HG03159 (cell line): ENCODE results near the gene GPR132.
"Not testable (repeated sequence)": the region's sequence is repeated elsewhere in the genome, so short reads cannot be mapped to it uniquely, and the experiment has no call there.

Experiments
- ATAC-seq: cut with Tn5 transposase; IDR thresholded peaks from one replicate; pipeline ENCODE4 v1.9.1; 2021; ENCODE audit warnings: mild to moderate bottlenecking, moderate library complexity; ENCODE audit not compliant: unreplicated experiment

The GPR132 gene, protein sequence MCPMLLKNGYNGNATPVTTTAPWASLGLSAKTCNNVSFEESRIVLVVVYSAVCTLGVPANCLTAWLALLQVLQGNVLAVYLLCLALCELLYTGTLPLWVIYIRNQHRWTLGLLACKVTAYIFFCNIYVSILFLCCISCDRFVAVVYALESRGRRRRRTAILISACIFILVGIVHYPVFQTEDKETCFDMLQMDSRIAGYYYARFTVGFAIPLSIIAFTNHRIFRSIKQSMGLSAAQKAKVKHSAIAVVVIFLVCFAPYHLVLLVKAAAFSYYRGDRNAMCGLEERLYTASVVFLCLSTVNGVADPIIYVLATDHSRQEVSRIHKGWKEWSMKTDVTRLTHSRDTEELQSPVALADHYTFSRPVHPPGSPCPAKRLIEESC

DNA sequence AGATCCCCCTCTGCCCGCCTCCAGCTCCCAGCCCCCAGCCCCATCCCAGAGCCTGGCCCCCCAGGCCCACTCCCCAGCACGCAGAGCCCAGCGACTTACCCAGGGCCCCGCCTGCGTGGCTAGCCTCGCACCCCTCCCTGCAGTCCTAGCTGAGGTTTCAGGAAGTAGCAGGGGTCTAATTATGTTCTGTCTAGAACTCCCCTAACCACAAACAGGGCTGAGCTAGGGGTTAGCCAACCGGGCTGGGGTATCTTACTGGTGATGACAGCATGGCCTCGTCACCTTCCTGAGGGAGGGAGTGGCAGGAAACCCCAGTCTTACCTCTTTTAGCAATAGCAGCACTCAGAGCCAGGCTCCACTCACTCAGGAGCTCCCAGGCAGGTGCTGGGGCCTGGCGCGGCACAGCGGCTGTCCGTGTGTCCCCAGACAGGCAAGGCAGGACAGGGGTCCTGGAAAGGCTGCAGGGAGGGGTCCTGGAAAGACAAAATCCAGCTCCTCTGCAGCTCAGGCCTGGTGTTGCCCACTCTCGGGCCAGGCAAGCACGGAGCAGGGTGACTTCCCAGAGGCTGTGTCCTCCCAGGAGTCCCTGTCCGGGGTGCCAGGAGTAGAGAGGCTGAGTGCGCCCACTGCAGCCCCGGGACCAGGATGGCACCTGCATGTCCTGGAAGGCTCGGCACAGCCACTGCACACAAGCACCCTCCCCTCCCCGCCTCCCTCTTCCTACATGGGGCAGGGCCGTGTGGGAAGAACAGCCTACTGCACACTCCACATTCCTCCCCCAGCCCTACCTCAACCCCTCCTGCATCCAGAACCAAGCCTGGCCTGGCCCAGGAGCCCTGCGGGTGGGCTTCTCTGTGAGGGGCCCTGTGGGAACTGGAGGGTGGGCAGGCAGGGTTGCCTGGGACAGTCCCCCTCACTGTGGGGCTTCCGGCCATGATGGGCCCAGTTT is at the start of gene GPR132:
GPR132 (minus strand) TSS at position 151 of the 949 bp plus-strand sequence. CDS start 10,010 bp downstream, outside the sequence.
- peak; percentile 62 for ATAC-seq

DNA sequence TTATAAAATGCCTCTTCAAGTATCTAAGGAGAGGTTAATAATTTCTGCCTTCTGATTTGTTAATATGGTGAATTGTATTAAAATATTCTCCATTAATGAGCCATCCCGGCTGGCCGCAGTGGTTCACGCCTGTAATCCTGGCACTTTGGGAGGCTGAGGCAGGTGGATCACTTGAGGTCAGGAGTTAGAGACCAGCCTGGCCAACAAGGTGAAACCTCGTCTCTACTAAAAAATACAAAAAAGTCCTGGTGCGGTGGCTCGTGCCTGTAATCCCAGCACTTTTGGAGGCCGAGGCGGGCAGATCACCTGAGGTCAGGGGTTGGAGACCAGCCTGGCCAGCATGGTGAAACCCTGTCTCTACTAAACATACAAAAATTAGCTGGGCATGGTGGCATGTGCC is 44.0 kb upstream of the GPR132 start:
- not testable (repeated sequence) for ATAC-seq

DNA sequence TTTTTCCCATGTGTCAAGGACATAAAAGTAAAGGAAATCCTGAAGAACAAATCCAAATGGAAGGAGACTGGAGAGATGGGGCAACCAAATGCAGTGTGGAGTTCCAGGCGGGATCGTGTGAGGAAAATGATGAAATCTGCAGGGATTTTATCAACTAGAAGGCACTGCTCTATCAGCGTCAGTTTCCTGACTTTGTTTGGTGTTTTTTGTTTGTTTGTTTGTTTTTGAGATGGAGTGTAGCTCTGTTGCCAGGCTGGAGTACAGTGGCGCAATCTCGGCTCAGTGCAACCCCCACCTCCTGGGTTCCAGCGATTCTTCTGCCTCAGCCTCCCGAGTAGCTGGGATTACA is 43.3 kb upstream of the GPR132 start:
- ATAC-seq = no peak

DNA sequence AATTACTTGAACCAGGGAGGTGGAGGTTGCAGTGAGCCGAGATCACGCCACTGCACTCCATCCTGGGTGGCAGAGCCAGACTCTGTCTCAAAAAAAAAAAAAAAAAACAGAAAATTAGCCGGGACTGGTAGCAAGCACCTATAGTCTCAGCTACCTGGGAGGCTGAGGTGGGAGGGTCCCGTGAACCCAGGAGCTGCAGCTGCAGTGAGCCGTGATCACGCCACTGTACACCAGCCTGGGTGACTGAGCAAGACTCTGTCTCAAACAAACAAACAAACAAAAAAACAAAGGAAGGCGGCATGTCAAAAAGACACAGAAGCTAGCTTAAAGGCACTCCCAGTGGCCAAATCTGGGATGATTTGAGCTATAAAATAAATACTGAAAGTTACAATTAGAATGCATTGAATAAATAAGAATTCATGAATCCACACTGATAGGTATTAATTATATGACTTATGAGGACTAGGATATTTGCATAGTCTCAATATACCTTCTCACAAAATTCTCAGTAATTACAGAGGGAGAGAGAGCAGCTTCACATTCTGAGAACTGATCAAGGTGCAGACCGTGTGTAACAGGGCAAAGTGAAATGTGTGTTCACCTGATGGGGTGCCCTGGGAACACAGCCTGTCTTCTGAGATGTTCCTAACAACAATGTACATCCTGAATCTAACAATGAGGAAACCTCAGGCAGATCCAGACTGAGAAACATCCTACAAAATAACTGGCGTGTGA is 42.7 kb upstream of the GPR132 start:
- ATAC-seq = no peak

DNA sequence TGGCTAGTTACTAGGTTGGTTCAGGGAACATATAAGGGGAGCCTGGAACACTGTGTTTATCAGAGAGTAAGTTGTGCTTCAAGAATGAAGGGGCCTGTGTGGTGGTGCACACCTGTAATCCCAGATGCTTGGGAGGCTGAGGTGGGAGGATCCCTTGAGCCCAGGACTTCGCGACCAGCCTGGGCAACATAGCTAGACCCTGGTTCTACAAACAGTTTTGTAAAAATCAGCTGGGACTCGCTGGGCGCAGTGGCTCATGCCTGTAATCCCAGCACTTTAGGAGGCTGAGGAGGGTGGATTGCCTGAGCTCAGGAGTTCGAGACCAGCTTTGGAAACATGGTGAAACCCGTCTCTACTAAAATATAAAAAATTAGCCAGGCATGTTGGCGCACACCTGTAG is 42.1 kb upstream of the GPR132 start:
- no peak for ATAC-seq

DNA sequence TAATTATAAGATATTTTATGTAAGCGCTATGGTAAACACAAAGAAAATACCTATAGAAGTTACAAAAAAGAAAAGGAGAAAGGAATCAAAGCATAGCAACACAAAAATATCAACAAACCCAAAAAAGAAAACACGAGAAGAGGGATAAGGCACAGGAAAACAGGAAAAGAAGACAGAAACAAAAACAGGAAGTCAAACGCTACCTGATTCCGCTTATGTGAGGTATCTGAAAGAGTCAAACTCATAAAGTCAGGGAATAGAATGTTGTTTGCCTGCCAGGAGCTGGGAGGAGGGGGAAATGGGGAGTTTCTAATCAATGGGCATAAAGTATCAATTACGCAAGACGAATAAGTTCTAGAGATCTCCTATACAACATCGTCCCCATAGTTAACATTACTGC is 39.9 kb upstream of the GPR132 start:
- ATAC-seq = no peak

DNA sequence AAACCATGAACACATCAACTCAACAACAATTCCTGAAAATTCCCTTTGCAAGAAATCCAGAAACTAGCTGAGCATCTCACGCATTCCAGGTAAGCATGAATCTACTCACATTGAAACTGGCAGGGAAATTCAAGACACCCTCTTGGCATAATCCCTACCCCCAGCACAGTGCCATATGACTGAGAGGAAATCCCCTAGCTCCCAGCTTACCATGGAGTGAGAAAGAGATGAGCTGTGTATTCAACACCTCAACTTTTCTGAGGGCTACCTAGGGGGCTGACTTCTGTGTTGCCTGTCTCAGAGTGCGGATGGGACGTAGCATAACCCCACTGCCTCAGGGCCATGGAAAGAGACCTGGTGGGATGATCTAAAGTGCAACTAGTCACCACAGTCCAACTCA is 37.7 kb upstream of the GPR132 start:
- ATAC-seq = no peak

DNA sequence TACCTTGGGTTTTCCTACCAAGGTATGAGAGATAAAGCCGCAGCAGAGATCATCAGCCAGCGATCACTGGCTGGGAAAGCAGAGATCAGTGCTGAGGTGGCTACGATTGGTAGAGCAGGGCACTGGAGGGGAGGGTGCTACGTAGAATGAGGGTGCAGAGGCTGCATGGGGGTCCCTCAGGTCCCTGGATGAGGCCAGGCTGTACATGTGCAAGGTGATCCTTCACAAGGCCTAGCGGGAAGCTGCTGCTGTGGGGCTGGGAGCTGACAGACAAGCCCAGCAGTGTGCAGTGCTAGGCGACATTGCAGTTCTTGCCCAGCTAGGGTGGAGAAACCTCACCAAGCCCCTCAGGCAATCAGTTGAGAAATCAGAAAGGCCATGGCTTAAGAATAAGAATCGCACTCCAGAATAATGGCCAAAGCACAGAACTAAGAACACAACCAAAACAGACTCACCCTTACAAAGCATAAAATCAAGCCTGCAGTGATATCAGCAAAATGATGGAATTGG is 37.2 kb upstream of the GPR132 start:
- ATAC-seq = no peak

DNA sequence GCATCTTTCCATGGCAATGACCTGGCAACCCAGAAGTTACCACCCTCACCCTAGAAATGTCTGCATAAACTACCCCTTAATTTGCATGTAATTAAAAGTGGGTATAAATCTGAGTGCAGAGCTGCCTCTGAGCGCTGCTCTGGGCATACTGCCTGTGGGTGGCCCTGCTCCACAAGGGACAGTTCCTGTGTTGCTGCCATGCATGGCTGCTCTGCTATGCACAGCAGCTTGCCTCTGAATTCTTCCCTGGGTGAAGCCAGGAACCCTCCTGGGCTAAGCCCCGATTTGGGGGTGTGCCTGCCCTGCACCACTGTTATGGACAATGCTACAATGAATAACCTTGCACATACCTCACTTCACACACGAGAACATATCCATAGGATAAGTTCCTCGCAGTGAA is 35.7 kb upstream of the GPR132 start:
- no peak for ATAC-seq

DNA sequence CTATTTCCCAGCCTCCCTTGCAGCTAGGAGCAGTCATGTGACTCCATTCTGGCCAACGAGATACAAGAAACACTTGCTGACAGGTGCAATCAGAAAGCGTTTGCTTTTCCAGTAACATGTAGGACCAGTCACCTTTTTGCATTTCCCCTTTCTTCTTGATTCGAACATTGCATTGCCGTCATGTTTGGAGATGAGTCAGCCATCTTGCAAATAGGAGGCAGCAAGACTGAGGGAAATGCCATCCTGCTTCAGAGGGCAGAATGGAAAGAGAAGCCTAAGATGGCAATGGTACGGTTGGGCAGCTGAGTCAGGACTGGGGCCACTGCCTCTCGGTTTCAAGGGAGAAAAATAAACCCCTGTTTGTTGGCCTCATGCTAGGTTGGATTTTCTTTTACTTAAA is 34.5 kb upstream of the GPR132 start:
- no peak for ATAC-seq

DNA sequence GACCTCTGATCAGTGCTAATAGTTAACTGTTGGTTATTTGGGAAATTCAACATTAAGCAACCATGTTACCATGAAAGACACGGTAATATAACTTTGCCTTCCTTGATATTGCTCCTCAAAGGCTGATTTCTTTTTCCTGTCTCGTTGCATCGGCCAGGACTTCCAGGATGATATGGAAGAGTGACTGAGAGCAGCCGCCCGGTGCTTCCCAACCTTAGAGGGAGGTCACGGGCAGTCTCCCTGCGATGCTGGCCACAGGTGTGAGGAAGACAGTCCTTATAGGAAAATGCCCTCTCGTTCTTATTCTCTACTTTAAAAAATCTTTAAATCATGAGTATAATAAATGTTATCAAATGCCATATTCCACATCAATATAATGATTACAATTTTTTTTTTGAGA is 33.1 kb upstream of the GPR132 start:
- ATAC-seq = no peak

DNA sequence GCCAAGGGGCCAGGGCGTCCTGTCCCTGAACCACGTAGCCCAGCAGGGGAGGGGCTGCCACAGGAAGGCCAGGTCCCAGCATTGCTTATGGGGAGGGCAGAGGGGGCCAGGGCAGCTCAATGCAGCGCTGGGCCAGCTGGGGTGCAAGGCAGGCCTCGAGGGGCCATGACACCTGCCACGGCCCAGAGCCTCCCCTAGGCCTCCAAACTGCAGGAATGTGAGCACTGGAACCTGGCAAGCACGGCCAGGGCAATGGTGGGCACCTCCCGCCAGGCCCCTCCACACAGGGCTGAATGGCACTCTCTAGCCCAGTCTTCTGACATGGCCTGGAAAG is 32.5 kb upstream of the GPR132 start:
- ATAC-seq = no peak

DNA sequence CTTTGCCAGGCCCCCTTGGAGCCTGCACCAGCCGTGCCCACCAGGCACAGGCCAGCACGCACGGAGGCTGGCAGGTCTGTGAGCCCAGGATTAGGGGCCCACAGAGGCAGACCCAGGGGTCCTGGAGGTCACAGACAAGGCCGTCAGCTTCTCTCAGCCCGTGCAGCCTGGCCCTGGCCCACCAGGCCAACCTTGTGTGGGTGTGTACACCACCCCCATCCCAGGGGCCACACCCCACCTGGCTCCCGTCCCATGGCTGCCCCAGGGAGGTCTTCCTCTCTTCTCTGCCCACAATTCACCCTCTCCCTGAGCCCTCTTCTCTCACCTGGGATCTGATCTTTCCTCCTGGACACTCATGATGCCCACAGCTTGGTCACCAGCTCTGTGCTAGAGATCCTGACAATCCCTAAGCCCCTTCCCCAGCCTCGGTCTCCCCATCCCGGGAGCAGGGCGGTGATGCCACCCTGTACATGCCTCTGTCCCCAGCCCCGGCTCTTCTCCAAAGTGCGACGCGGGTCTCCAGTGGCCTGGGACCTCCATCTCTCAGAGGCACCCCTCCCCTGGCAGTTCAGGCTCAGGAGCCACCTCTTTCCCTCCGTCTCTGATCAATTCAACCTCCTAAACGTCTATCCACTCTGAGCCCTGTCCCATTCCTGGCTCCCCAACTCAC is 31.1 kb upstream of the GPR132 start:
- ATAC-seq = no peak

DNA sequence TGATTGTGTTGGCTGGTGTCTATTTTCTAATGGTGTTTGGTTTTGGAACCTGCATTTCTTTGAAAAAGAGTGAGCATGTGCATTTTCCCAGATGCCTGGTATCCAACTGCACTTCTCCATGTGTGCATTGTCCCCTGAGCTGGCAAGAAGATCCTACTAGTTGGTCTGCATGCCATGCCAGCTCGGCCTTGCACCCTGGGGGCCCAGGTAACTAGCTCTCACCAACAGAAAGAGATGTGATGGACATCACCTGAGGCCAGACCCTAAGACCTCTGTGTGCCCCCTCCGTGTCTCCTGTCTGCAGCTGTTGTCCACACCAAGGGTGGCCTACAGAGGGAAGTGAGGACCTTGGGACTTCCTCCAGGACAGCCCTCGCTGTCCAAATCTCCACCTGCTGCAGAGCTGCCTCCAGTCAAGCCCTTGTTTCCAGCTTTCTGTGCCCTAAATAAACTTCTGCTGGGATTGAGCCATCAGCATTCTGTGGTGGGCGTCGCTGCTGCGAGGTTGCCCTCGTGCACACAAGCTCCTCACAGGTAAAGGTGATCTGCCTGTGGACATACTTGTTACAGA is 30.1 kb upstream of the GPR132 start:
- ATAC-seq = no peak

DNA sequence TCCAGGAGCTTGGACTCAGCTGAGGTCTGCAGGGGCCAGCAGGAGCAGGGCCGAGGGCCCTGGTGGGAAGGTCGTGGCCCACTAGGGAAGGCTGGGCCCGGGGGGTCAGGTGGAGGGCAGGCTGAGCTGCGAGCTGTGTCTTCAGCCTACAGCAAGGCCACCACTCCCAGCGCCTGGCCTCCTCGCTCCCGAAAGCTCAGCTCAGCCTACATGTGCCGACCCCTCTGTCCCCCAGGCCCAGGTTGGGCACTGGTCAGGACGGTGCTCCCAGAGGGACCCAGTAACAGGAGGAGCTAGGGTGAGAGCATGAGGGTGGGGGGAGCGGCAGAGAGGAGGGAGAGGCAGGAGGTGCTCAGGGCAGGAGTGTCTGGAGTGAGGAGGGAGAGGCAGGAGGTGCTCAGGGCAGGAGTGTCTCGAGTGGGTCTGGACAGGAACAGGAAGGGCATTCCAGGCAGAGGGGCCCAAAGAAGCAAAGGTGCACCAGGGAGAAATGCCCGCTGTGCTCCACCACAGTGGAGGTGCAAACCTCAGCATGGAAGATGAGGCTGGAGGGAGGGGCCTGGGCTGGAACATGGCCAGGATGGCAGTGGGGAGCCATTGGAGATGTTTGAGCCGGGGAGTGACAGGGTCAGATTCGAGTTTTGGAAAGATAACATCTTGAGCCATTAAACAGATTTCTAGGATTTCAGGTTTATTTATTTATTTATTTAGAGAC is 29.1 kb upstream of the GPR132 start:
- no peak for ATAC-seq

DNA sequence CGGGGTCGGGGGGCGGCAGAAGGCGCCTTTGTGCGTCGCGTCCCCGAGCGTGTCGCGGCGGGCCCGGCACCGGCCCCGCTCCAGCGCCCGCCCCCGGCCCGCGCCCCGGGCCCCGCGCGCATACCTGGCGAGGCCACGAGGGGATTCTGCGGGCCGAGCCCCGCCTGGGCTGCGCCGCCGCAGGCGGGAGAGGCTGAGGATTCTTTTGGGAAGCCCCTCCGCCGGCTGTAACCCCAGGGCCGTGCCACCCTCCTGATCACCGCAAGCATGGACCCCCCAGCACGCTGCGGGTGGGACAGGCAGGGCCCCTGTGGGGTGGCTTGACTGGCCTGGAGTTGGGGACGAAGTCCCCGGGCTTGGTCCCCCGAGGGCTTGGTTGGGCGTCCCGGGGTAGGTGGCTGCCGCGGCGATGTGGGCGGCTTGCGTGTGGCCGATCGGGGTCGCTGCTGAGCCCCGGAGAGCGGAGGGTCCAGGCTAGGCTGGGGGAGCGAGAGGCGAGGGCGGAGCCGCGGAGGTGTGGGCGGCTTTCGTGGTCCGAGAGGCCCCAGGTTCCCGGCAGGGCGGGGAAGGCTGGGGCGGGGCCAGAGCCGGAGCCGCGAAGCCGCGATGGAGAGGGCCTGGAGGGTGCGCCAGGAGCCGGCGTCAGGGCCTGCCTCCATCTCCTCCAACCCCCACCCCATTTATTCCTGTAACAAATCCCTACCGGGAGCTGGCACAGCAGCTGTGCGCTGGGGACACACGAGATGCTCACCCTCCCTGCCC is 28.4 kb upstream of the GPR132 start:
- ATAC-seq = peak; percentile 51

DNA sequence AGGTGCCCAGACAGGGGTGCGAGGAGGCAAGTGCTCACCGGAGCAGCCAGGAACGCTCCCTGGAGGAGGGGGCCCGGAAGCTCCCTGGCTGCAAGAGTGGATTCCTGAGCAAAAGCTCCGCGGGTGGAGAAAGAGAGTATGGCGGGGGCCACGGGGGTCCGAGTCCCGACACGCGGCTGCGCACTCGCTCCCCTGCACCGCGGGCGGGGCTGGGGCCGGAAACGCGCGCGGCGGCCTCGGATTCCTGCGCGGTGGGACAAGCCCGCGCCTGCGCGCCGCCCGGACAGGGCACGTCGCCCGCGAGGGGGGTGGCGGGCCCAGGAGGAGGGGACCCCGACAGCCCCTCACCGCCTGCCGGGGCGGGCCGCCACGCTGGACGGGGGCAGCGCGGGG is 27.8 kb upstream of the GPR132 start:
- ATAC-seq = no peak

DNA sequence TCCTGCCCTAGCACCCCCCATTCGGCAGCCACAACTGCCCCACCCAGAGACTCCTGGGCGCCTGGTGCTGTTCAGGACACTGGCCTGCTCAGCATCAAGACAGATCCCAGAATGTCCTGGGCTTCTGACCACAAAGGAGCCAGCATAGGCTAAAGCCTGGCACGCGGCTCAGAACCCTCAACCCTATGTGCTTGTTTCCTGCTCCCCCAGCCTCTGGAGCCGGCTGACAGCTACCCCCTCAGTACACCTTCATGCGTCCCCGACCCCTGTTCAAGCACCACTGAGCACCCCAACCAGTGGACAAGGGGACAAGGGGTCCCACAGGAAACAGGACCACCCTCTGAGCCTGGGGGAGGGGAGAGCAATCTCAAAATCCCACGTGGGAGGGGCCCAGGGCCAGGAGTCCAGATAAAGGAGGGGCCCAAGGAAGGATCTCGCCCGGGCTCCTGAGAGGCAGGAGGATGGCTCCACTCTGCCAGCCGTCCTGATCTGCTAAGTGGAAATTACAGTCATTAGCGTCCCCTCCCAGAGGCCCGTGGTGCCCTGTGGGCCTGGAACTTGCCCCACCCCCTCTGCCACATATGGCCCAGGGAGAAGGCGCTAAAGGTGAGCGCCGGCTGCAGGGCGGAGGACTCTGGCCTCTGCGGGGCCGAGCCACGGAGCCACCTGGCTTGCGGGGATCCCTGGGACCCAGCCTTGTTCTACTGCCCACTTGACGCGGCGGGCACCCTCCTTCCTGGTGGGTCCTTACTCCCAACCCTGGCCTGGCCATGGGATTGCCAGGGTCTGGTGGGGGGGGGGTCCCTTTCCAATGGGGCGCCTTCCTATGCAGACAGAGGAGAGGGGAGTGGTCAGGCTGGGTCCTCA is 27.2 kb upstream of the GPR132 start:
- no peak for ATAC-seq
